Measurements from ENCODE around the gene DFFA.

DFFA gene

GRCh38 chr1:10498231-10498630, 25.9 kb upstream of the DFFA start:
- Histone ChIP-seq H2BK120ac (ENCODE audit: insufficient read depth, low read length, poor library complexity) (no peak overlapping the region), H3K4me2 (ENCODE audit: low read length) (no peak overlapping the region), H3K79me1 (ENCODE audit: low read length) (no peaks in the 10 kb centered on the region), H2BK5ac (ENCODE audit: low read depth, low read length, poor library complexity) (no peak overlapping the region), H3K18ac (ENCODE audit: low read length) (no peak overlapping the region), H3K4me1 (ENCODE audit: control insufficient read depth in 1 of 2, insufficient read depth in 2 of 2, low read length in 2 of 2) (peaks cover 2 to 5% of the 10 kb centered on the region in 2 experiments), H3K27ac (ENCODE audit: low read depth, low read length) (no peak overlapping the region), H3K79me2 (ENCODE audit: control insufficient read depth, insufficient read depth, low read length, poor library complexity) (no peaks in the 10 kb centered on the region), H2AFZ (ENCODE audit: insufficient read depth, low read length, poor library complexity) (no peak overlapping the region), H3K23ac (ENCODE audit: low read length) (no peak overlapping the region), H4K91ac (ENCODE audit: low read depth, low read length) (no peak overlapping the region), H3K36me3 (ENCODE audit: control insufficient read depth in 1 of 2, insufficient read depth in 2 of 2, low read length in 2 of 2) (peaks cover 8 to 9% of the 10 kb centered on the region in 2 experiments), H3K4ac (ENCODE audit: low read depth, low read length) (no peak overlapping the region), H4K8ac (ENCODE audit: low read depth, low read length) (no peak overlapping the region), H3K9ac (ENCODE audit: low read length) (no peak overlapping the region), H3K14ac (ENCODE audit: low read length) (no peak overlapping the region), H2BK12ac (ENCODE audit: low read length) (no peak overlapping the region), H3K27me3 (ENCODE audit: insufficient read depth, low read length) (no peaks in the 10 kb centered on the region), H3K9me3 (ENCODE audit: insufficient read depth, low read depth, low read length) (no peaks in the 10 kb centered on the region), H4K12ac (ENCODE audit: low read depth, low read length) (no peak overlapping the region), H3K4me3 (ENCODE audit: low read depth, low read length) (no peak overlapping the region), H2AK5ac (ENCODE audit: low read length) (no peak overlapping the region)
- DNase-seq, result no peak
- no CpG with 5 or more reads among the region's 8 CpGs for WGBS (ENCODE audit: extremely low coverage, insufficient coverage, insufficient read length)

- Histone ChIP-seq H3K27me3 (ENCODE audit: insufficient read depth, low read length) (no peaks in the 10 kb centered on the region), H4K12ac (ENCODE audit: low read depth, low read length) (no peak overlapping the region), H4K8ac (ENCODE audit: low read depth, low read length) (no peak overlapping the region), H3K18ac (ENCODE audit: low read length) (no peak overlapping the region), H4K91ac (ENCODE audit: low read depth, low read length) (no peak overlapping the region), H2AFZ (ENCODE audit: insufficient read depth, low read length, poor library complexity) (no peak overlapping the region), H3K4me2 (ENCODE audit: low read length) (no peak overlapping the region), H3K79me2 (ENCODE audit: control insufficient read depth, insufficient read depth, low read length, poor library complexity) (no peaks in the 10 kb centered on the region), H3K14ac (ENCODE audit: low read length) (no peak overlapping the region), H2BK5ac (ENCODE audit: low read depth, low read length, poor library complexity) (no peak overlapping the region), H3K27ac (ENCODE audit: low read depth, low read length) (no peak overlapping the region), H3K4ac (ENCODE audit: low read depth, low read length) (no peak overlapping the region), H3K4me1 (ENCODE audit: control insufficient read depth in 1 of 2, insufficient read depth in 2 of 2, low read length in 2 of 2) (peaks cover 2 to 5% of the 10 kb centered on the region in 2 experiments), H2AK5ac (ENCODE audit: low read length) (no peak overlapping the region), H2BK120ac (ENCODE audit: insufficient read depth, low read length, poor library complexity) (no peak overlapping the region), H3K9ac (ENCODE audit: low read length) (no peak overlapping the region), H3K4me3 (ENCODE audit: low read depth, low read length) (no peak overlapping the region), H2BK12ac (ENCODE audit: low read length) (no peak overlapping the region), H3K79me1 (ENCODE audit: low read length) (no peaks in the 10 kb centered on the region), H3K23ac (ENCODE audit: low read length) (no peak overlapping the region), H3K36me3 (ENCODE audit: control insufficient read depth in 1 of 2, insufficient read depth in 2 of 2, low read length in 2 of 2) (peaks cover 8 to 9% of the 10 kb centered on the region in 2 experiments), H3K9me3 (ENCODE audit: insufficient read depth, low read depth, low read length) (no peaks in the 10 kb centered on the region)
- no peak for DNase-seq
- WGBS (ENCODE audit: extremely low coverage, insufficient coverage, insufficient read length), result no CpG with 5 or more reads among the region's 7 CpGs
Observed at GRCh38 chr1:10497109-10497508, 24.8 kb upstream of the DFFA start.

- Histone ChIP-seq H3K9me3 (ENCODE audit: insufficient read depth, low read depth, low read length) (no peaks in the 10 kb centered on the region), H3K4me1 (ENCODE audit: control insufficient read depth in 1 of 2, insufficient read depth in 2 of 2, low read length in 2 of 2) (peaks cover 2 to 5% of the 10 kb centered on the region in 2 experiments), H4K91ac (ENCODE audit: low read depth, low read length) (no peak overlapping the region), H2BK12ac (ENCODE audit: low read length) (no peak overlapping the region), H3K18ac (ENCODE audit: low read length) (no peak overlapping the region), H3K23ac (ENCODE audit: low read length) (no peak overlapping the region), H2BK5ac (ENCODE audit: low read depth, low read length, poor library complexity) (no peak overlapping the region), H4K12ac (ENCODE audit: low read depth, low read length) (no peak overlapping the region), H3K4ac (ENCODE audit: low read depth, low read length) (no peak overlapping the region), H2AFZ (ENCODE audit: insufficient read depth, low read length, poor library complexity) (no peak overlapping the region), H3K27ac (ENCODE audit: low read depth, low read length) (no peak overlapping the region), H2BK120ac (ENCODE audit: insufficient read depth, low read length, poor library complexity) (no peak overlapping the region), H3K27me3 (ENCODE audit: insufficient read depth, low read length) (no peaks in the 10 kb centered on the region), H3K14ac (ENCODE audit: low read length) (no peak overlapping the region), H3K36me3 (ENCODE audit: control insufficient read depth in 1 of 2, insufficient read depth in 2 of 2, low read length in 2 of 2) (peaks cover 8 to 9% of the 10 kb centered on the region in 2 experiments), H3K79me2 (ENCODE audit: control insufficient read depth, insufficient read depth, low read length, poor library complexity) (no peaks in the 10 kb centered on the region), H3K9ac (ENCODE audit: low read length) (peak overlapping the region; percentile 45), H3K4me3 (ENCODE audit: low read depth, low read length) (no peak overlapping the region), H3K4me2 (ENCODE audit: low read length) (no peak overlapping the region), H2AK5ac (ENCODE audit: low read length) (no peak overlapping the region), H3K79me1 (ENCODE audit: low read length) (no peaks in the 10 kb centered on the region), H4K8ac (ENCODE audit: low read depth, low read length) (no peak overlapping the region)
- peak in 1 of 2 donors; percentile 22 for DNase-seq
- no CpG with 5 or more reads among the region's 14 CpGs for WGBS (ENCODE audit: extremely low coverage, insufficient coverage, insufficient read length)
Observed at GRCh38 chr1:10495952-10496351, 23.6 kb upstream of the DFFA start.

- Histone ChIP-seq H4K8ac (ENCODE audit: low read depth, low read length) (no peak overlapping the region), H3K4me3 (ENCODE audit: low read depth, low read length) (no peak overlapping the region), H2AFZ (ENCODE audit: insufficient read depth, low read length, poor library complexity) (no peak overlapping the region), H2BK120ac (ENCODE audit: insufficient read depth, low read length, poor library complexity) (no peak overlapping the region), H3K27ac (ENCODE audit: low read depth, low read length) (no peak overlapping the region), H2BK5ac (ENCODE audit: low read depth, low read length, poor library complexity) (no peak overlapping the region), H3K9ac (ENCODE audit: low read length) (no peak overlapping the region), H3K36me3 (ENCODE audit: control insufficient read depth in 1 of 2, insufficient read depth in 2 of 2, low read length in 2 of 2) (peaks cover 8 to 9% of the 10 kb centered on the region in 2 experiments), H3K79me2 (ENCODE audit: control insufficient read depth, insufficient read depth, low read length, poor library complexity) (no peaks in the 10 kb centered on the region), H3K18ac (ENCODE audit: low read length) (no peak overlapping the region), H3K4me2 (ENCODE audit: low read length) (no peak overlapping the region), H4K12ac (ENCODE audit: low read depth, low read length) (no peak overlapping the region), H3K14ac (ENCODE audit: low read length) (no peak overlapping the region), H3K4ac (ENCODE audit: low read depth, low read length) (no peak overlapping the region), H2AK5ac (ENCODE audit: low read length) (no peak overlapping the region), H3K23ac (ENCODE audit: low read length) (no peak overlapping the region), H3K79me1 (ENCODE audit: low read length) (no peaks in the 10 kb centered on the region), H3K4me1 (ENCODE audit: control insufficient read depth in 1 of 2, insufficient read depth in 2 of 2, low read length in 2 of 2) (peaks cover 2 to 5% of the 10 kb centered on the region in 2 experiments), H3K27me3 (ENCODE audit: insufficient read depth, low read length) (no peaks in the 10 kb centered on the region), H4K91ac (ENCODE audit: low read depth, low read length) (no peak overlapping the region), H3K9me3 (ENCODE audit: insufficient read depth, low read depth, low read length) (no peaks in the 10 kb centered on the region), H2BK12ac (ENCODE audit: low read length) (no peak overlapping the region)
- no peak for DNase-seq
- no CpG with 5 or more reads among the region's 10 CpGs for WGBS (ENCODE audit: extremely low coverage, insufficient coverage, insufficient read length)
Observed at GRCh38 chr1:10495475-10495817, 23.1 kb upstream of the DFFA start.
